Measurements from ENCODE around the gene TXNL4A.
"Not testable (repeated sequence)": the region's sequence is repeated elsewhere in the genome, so short reads cannot be mapped to it uniquely, and the experiment has no call there.

The TXNL4A gene

GRCh38 chr18:80010551-80010906 is 22.2 kb upstream of the TXNL4A start:
- DNase-seq (ENCODE audit: low spot score): no peak
- TF ChIP-seq, protein P1, sequence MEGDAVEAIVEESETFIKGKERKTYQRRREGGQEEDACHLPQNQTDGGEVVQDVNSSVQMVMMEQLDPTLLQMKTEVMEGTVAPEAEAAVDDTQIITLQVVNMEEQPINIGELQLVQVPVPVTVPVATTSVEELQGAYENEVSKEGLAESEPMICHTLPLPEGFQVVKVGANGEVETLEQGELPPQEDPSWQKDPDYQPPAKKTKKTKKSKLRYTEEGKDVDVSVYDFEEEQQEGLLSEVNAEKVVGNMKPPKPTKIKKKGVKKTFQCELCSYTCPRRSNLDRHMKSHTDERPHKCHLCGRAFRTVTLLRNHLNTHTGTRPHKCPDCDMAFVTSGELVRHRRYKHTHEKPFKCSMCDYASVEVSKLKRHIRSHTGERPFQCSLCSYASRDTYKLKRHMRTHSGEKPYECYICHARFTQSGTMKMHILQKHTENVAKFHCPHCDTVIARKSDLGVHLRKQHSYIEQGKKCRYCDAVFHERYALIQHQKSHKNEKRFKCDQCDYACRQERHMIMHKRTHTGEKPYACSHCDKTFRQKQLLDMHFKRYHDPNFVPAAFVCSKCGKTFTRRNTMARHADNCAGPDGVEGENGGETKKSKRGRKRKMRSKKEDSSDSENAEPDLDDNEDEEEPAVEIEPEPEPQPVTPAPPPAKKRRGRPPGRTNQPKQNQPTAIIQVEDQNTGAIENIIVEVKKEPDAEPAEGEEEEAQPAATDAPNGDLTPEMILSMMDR (IDR thresholded peaks at IDR 0.05; ENCODE audit: borderline replicate concordance, control extremely low read depth, extremely low read depth, insufficient read depth, missing control alignments): no peak

GRCh38 chr18:80009661-80010550 is 21.5 kb upstream of the TXNL4A start:
- no peak for DNase-seq (ENCODE audit: low spot score)
- in situ Hi-C loops (cut with MboI; ENCODE audit: low sequenced_read_pairs, unreplicated experiment): no loop called here
- TF ChIP-seq, protein P1 (IDR thresholded peaks at IDR 0.05; ENCODE audit: borderline replicate concordance, control extremely low read depth, extremely low read depth, insufficient read depth, missing control alignments): no peak

More at GRCh38 chr18:80010551-80010906, 22.2 kb upstream of the TXNL4A start:
- in situ Hi-C loops (cut with MboI; ENCODE audit: low sequenced_read_pairs, unreplicated experiment): no loop called here

DNA sequence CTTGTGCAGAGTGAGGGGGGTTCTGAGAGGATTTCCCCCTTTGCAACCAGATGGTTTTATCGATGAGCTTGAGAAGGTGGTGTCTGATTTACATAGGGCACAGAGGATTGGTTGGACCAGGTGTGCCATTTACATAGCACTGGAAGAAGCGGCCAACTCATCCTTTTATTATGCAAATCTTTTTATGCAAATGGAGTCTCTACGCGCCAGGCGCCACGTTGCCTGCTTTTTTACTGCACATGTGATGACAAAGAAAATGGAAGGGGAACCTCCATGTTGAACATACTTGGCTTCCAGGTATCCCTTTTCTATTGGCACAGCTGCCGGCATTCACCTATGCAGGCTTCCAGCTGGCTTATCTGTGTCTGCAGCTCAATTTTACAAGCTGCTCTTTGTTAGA is 18.4 kb upstream of the TXNL4A start:
- DNase-seq (ENCODE audit: low spot score): no peak
- TF ChIP-seq, protein P1 (IDR thresholded peaks at IDR 0.05; ENCODE audit: borderline replicate concordance, control extremely low read depth, extremely low read depth, insufficient read depth, missing control alignments): no peak
- in situ Hi-C loops (cut with MboI; ENCODE audit: low sequenced_read_pairs, unreplicated experiment): no loop called here

DNA sequence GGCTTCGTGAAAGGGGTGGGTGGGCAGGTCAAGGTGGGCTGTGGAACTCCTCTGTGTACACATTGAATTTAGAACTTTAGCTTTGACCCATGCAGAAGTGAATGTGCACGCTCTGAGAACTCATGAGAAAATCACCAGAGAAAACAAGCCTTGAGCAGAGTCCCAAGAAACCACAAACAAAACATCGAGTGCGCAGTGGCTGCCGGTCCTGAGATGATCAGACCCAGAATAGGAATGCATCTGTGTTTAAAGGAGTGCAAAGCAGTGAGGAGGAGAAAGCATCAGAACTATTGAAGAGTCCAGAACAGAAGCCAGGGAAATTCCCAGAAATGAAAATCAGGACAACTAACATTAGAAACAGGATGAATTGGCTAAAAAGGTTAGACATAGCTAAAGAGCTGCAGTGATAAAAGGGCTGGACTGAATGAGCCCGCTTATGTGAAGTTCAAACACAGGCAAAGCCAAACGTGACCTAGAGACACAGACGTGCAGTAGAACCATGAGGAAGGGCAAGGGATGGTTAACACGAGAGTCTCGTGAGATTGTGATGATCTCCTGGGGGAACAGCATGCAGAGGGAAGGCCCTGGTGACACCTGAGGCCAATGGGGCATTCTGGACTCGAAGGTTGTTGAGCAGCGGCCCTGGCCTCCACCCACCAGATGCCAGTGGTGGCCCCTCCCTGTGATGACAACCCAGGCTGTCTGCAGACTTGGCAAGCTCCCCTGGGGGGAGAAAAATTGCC is 16.4 kb upstream of the TXNL4A start:
- TF ChIP-seq, protein P1 (IDR thresholded peaks at IDR 0.05; ENCODE audit: borderline replicate concordance, control extremely low read depth, extremely low read depth, insufficient read depth, missing control alignments): no peak
- DNase-seq (ENCODE audit: low spot score): no peak
- in situ Hi-C loops (cut with MboI; ENCODE audit: low sequenced_read_pairs, unreplicated experiment): no loop called here

DNA sequence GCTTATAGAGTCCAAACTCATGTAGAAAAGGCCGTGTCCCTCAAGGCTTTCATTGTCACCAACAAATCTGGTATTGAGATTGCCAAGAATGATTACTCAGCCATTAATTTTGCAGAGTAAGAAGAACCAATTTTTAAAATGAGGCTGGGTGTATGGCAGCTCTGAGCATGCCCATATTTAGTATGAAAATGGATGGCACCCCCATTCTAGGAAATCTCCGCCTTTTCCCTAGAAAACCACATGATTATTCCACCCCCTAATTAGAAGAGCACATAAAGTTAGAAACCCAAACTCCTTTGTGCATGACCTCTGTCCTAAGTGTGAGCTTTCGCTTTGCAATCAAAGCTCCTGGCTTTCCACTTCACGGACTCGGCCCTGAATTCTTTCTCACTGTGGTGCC is 14.1 kb upstream of the TXNL4A start:
- TF ChIP-seq, protein P1 (IDR thresholded peaks at IDR 0.05; ENCODE audit: borderline replicate concordance, control extremely low read depth, extremely low read depth, insufficient read depth, missing control alignments): no peak
- in situ Hi-C loops (cut with MboI; ENCODE audit: low sequenced_read_pairs, unreplicated experiment): no loop called here
- DNase-seq (ENCODE audit: low spot score): no peak

GRCh38 chr18:80000877-80001276 is 12.5 kb upstream of the TXNL4A start:
- no peak for DNase-seq (ENCODE audit: low spot score)
- TF ChIP-seq, protein P1 (IDR thresholded peaks at IDR 0.05; ENCODE audit: borderline replicate concordance, control extremely low read depth, extremely low read depth, insufficient read depth, missing control alignments): no peak
- in situ Hi-C loops (cut with MboI; ENCODE audit: low sequenced_read_pairs, unreplicated experiment): no loop called here

GRCh38 chr18:79999701-80000100 is 11.3 kb upstream of the TXNL4A start:
- DNase-seq (ENCODE audit: low spot score); in situ Hi-C loops (cut with MboI; ENCODE audit: low sequenced_read_pairs, unreplicated experiment): not testable (repeated sequence)
